ENCODE data around the gene IGFALS.
"Not testable (repeated sequence)": the region's sequence is repeated elsewhere in the genome, so short reads cannot be mapped to it uniquely, and the experiment has no call there.

IGFALS gene

DNA sequence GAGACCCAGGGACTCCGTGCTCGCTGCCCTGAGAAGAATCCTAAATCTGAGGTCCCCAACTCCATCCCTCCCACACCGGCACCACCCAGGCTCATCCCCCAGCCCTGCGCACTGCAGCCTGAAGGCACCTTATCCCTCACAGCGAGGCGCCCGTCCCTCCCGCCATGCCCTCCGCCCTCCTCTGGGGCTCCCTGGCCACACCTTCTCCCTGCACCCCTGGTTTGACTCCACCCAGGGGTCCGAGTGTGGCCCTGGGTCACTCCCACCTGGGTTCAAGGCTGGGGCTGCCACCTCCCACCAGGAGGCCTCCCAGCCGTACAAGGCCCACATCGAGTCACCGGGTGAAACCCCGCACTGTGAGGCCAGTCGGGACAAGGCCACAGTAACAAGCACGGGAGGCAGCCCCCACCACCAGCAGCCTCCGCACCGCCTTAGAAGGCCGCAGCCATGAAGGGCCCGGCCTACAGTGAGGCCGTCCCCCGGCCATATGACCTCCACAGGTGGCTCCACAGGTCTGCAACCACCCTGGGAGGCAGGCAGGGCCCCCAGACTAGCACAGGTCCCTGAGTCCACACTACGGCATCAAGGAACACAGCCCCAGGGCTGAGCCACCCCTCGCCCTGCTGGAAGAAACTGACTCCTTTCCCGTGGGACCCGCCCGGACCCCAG, 24.8 kb upstream of the IGFALS start:
- no peak for DNase-seq (ENCODE audit: low read depth in 2 of 2, low spot score in 1 of 2)

GRCh38 chr16:1817716-1818115, 24.2 kb upstream of the IGFALS start:
- no peak for DNase-seq (ENCODE audit: low read depth in 2 of 2, low spot score in 1 of 2)

GRCh38 chr16:1817276-1817589, 23.7 kb upstream of the IGFALS start:
- DNase-seq (ENCODE audit: low read depth in 2 of 2, low spot score in 1 of 2): no peak

DNA sequence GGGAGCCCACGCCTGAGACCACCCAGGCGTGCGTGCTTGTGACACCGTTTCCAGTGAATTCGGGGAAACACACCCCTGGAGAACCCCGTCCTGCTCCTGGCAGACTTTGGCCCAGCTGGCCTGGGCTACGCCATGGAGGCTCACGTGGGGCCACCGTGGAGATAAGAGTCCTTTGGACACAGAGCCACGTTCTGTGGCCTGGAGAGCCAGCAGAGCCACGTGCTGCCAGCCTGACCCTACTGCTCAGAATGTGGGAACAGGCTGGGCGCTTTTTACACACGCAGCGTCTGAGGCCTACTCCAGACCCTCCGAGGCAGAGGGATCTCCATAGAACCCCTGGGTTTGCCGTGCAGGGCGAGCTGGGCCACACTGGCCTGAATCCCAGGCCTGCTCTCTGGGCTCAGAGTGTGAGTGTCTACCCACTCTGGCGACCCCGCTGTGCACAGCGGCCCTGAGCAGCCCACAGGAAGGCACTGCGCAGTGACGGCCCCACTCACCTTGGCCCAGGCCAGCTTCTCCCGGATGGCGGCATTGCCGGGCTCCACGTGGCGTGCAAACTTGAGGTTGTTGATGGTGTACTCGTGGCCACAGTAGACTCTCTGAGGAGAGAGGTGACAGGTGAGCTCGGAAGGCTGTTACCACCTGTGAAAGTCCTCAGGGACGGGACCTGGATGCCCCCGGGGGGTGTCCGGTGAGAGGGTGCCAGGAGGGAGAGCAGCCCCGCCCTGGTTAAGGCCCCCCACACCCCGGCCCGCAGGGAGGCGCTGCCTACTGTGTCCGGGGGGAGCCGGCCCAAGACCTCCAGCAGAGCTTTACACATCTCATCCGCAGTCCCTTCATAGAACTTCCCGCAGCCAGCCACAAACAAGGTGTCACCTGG, 23.1 kb upstream of the IGFALS start:
- DNase-seq (ENCODE audit: low read depth in 2 of 2, low spot score in 1 of 2): no peak

DNA sequence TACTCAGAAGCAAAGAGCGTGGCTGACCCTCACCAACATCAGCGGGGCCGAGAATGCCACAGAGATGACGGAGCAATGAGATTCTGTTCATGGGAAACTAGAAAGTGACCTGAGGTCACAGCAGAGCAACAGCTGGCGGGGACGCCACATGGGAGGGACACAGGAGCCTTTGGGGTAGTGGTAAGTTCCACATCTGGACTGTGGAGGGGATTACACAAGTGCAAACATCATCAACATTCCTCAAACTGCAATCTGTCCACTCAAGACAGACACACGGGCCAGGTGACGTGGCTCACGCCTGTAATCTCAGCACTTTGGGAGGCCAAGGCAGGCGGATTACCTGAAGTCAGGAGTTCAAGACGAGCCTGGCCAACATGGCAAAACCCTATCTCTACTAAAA, 22.0 kb upstream of the IGFALS start:
- no peak for DNase-seq (ENCODE audit: low read depth in 2 of 2, low spot score in 1 of 2)

DNA sequence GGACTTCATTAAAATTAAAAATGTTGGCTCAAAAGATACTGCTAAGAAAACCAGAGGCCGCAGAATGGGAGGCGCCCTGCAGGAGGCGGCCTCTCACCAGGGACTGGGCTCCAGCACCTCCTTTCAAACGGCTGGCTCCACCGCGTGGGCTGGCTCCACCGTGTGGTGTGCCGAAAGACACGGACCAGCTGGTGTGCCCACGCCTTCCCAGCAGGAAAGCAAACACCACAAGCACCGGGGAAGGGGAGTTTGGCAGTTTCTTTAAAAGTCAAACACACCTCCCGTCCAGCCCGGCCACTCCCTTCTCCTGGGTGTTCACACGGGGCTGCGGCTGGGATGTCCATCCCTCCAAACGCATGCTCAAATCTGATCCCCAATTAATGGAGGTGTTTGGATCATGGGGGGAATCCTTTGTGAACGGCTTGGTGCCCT, 19.2 kb upstream of the IGFALS start:
- DNase-seq (ENCODE audit: low read depth in 2 of 2, low spot score in 1 of 2): no peak

GRCh38 chr16:1810536-1810935, 17.0 kb upstream of the IGFALS start:
- DNase-seq (ENCODE audit: low read depth in 2 of 2, low spot score in 1 of 2): no peak

DNA sequence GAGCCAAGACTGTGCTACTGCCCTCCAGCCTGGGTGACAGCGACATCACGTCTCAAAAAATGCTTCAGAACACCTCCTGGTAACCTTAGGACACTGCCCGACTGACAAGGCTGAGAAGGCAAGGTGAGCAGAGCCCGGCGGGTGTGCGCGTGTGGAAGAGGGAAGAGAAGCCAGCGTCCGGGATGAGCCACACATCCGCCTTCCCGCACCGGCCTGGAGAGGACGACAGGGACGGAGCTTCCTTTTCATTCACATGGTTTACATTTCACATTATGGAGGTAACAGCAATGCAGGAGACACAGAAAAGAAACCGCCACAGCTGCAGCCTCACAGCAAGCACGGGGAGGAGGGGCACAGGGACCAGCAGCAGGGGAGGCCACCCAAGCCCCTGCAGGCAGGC, 16.6 kb upstream of the IGFALS start:
- no peak for DNase-seq (ENCODE audit: low read depth in 2 of 2, low spot score in 1 of 2)

DNA sequence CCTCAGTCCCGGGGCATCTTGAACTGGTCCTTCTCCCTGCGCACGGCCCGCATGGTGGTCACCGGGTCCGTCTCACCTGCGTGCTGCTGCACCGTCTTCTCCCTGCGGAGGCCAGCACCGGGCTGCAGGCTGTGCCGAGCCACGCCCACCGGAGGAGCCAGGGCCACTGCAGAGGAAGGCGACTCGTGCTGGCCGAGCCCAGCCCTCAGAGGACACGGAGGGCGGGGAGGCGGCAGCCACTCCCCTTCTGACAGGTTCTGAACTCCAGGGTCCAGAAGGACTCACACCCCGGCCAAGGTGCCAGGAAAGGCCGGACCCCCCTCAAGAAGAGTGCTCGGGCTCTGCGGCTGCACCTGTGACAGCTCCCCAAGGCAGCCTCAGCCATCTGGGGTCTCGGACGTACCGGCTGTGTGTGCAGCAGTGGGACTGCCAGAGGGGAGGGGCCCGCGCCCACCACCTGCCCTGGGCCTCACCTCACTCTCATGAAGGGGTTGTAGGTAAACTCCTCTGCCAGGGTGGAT, 15.8 kb upstream of the IGFALS start:
- DNase-seq (ENCODE audit: low read depth in 2 of 2, low spot score in 1 of 2): no peak

GRCh38 chr16:1808691-1809090, 15.2 kb upstream of the IGFALS start:
- no peak for DNase-seq (ENCODE audit: low read depth in 2 of 2, low spot score in 1 of 2)

DNA sequence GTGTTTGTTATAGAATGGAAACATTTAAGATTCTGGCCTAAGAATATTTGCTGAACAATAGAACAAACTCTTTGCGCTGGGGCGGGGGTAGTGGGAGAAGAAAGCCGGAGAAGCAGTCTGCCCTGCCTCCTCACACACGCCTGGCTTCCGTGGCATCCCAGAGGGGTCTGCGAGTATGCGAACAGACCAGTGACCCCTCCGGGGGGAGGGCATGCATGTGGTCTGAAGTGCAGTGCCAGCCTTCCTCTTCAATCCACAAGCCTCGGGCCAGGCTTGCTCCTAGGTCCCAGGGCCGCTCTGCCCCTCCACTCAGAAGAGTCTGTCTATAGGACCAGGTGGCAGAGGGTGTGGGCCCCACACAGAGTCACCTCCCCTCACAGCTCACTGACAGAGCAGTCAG, 14.1 kb upstream of the IGFALS start:
- DNase-seq (ENCODE audit: low read depth in 2 of 2, low spot score in 1 of 2): no peak

DNA sequence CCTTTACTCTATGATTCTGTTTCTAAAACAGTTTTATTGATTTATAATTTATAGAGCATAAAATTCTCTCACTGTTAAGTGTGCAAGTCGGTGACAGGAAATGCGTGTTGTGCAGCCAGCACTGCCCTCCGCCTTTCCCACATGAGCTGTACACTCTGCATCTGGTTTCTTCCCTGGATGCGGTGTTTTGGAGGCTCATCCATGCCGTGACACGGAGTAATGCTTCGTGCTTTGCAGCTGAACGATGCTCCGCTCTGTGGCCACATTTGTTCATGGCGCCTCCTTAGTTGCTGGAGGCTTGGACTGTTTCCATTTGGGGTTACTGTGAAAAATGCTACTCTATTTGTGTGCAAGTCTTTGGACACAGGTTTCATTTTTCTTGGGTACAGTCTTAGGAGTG, 7.2 kb upstream of the IGFALS start:
- no peak for DNase-seq (ENCODE audit: low read depth in 2 of 2, low spot score in 1 of 2)

GRCh38 chr16:1799263-1799662, 5.8 kb upstream of the IGFALS start:
- not testable (repeated sequence) for DNase-seq (ENCODE audit: low read depth in 2 of 2, low spot score in 1 of 2)

GRCh38 chr16:1794908-1795666, 1.6 kb upstream of the IGFALS start:
- no peak for DNase-seq (ENCODE audit: low read depth in 2 of 2, low spot score in 1 of 2)

- DNase-seq (ENCODE audit: low read depth in 2 of 2, low spot score in 1 of 2): no peak
Measured at GRCh38 chr16:1794221-1794871, 841 bp upstream of the IGFALS start.

DNA sequence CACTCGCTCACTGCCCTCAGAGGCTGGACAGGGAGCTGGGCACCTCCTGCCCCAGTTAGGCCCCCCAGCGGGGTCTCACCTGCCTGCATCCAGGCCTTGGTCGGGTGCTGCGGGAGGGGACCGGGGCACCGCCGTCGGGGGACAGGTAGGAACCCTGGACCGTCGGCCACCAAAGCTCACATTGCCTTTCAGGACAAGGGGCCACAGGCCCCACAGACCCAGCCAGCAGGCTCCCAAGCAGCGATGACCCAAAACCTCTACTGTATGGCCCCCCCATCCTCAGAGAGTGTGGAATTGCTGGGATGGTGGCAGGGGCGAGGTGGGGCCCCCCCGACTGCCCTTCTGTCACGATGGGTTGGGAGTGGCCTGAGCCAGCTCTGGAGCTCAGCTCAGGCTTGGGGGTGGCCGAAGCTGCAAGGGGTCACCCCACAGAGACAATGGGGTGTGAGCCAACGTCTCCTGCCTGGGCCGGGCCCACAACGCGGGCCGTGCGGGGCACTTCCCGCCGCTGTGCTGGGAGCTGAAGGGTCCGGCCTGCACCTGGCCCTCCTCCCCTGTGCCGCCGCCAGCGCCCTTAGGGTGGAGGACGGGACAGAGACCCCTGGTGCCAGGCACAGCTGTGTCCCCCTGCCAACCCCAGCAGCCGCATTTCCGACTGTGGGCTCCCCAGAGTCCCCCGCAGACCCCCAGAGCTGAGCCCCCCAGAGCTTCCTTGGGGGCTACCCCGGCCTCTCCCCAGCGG, 498 bp downstream of the IGFALS start:
- DNase-seq (ENCODE audit: low read depth in 2 of 2, low spot score in 1 of 2): no peak

- DNase-seq (ENCODE audit: low read depth in 2 of 2, low spot score in 1 of 2): no peak
Measured at GRCh38 chr16:1791943-1792812, 1.3 kb downstream of the IGFALS start.

GRCh38 chr16:1791256-1791942, 2.1 kb downstream of the IGFALS start:
- no peak for DNase-seq (ENCODE audit: low read depth in 2 of 2, low spot score in 1 of 2)

DNA sequence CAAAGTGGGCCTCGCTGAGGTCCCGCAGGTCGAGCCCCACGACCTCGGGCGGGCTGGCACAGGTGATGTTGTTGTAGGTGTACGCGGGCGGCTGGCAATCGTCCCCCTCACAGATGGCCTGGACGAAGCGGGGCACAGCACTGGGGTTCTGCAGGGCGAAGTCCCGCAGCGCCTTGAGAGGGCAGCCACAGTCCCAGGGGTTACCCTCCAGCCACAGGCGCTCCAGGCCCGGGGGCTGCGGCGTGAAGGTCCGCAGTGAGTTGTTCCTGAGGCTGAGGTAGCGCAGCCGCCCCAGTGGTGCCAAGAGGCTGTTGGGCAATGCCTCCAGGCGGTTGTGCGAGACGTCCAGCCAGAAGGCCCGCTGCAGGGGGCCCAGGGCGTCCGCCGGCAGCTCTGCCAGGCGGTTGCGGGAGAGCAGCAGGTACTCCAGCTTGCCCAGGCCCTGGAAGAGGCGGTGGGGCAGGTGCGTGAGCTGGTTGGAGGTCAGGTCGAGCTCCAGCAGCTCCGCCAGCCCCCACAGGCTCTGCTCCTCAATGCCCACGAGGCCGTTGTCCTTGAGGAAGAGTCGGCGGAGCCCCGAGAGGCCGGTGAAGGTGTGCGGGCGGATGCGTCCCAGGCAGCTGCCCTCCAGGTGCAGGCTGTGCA, 2.8 kb downstream of the IGFALS start:
- no peak for DNase-seq (ENCODE audit: low read depth in 2 of 2, low spot score in 1 of 2)

Data from stimulated activated CD8-positive, alpha-beta memory T cell treated with anti-CD3 and anti-CD28 coated beads, Interleukin-4, amount 100 ng/mL, for 4 hours (primary cell).